SK-N-SH (cell line): ENCODE data around the gene DRC3. TPM values are rescaled to one million over a fixed set of nuclear protein-coding genes. Genes with fewer than 3 reads are reported as not detected.
A peak's percentile ranks its signal among the peaks of the same experiment; 100 is the strongest.

ENCODE experiments used
- CTCF ChIA-PET: fragments of 300-600, 350-600 bp; formaldehyde crosslinking; extraction: SDS; loops from one replicate; lab custom pipeline; 2021; lab: Yijun Ruan, JAX
- POLR2A ChIA-PET: fragments of 350-600 bp; sonication (Branson Sonifier 250); formaldehyde crosslinking; extraction: SDS; loops from one replicate; lab custom pipeline; 2020; ENCODE audit warnings: antibody characterized with exemption, inconsistent platforms; lab: Yijun Ruan, JAX
- DNase-seq: peaks from one replicate; pipeline ENCODE4 v3.0.0; 2012
- H2AFZ ChIP-seq: fragments of 200-600 bp; sonication (generic); 2 replicates; pipeline ENCODE4 v1.8.1; 2016; ENCODE audit warnings: antibody characterized with exemption, mild to moderate bottlenecking, low read depth
- H3F3A ChIP-seq: fragments of 200-600 bp; sonication (generic); replicated peaks from 2 replicates; pipeline ENCODE3; 2016; ENCODE audit warnings: antibody characterized with exemption, mild to moderate bottlenecking; ENCODE audit not compliant: insufficient read depth
- H3K27ac ChIP-seq, 2 experiments: fragments of 200-500 bp in 1 of 2; fragments of 200-600 bp in 1 of 2; sonication (Bioruptor generic) in 1 of 2; sonication (generic), shearing (Covaris generic) in 1 of 2; 2 replicates each; pipeline versions ENCODE4 v1.5.1 to v1.6.1; 2014 to 2016; ENCODE audit warnings: low read depth in 2 of 2, inconsistent platforms in 1 of 2, low read length in 1 of 2, mild to moderate bottlenecking in 1 of 2, mixed read lengths in 1 of 2
- H3K27me3 ChIP-seq: fragments of 200-600 bp; sonication (generic), shearing (Covaris generic); 2 replicates; pipeline ENCODE4 v1.6.1; 2016; ENCODE audit warnings: mixed run types; ENCODE audit not compliant: insufficient read depth
- H3K36me3 ChIP-seq, 2 experiments: fragments of 200-500 bp in 1 of 2; fragments of 200-600 bp in 1 of 2; sonication (Bioruptor generic) in 1 of 2; sonication (generic) in 1 of 2; replicated peaks in 1 of 2; 2 replicates each; pipeline versions ENCODE3 to v1.5.1; 2014 to 2016; ENCODE audit warnings: low read length in 1 of 2, mild to moderate bottlenecking in 1 of 2; ENCODE audit not compliant: insufficient read depth in 2 of 2, control insufficient read depth in 1 of 2
- H3K4me1 ChIP-seq, 2 experiments: fragments of 200-500 bp in 1 of 2; fragments of 200-600 bp in 1 of 2; sonication (Bioruptor generic) in 1 of 2; sonication (generic), shearing (Covaris generic) in 1 of 2; 2 replicates each; pipeline versions ENCODE4 v1.5.1 to v1.6.1; 2014 to 2016; ENCODE audit warnings: low read depth in 1 of 2, low read length in 1 of 2, mixed run types in 1 of 2; ENCODE audit not compliant: insufficient read depth in 2 of 2, control insufficient read depth in 1 of 2
- H3K4me2 ChIP-seq: fragments of 200-600 bp; sonication (generic), shearing (Covaris generic); 2 replicates; pipeline ENCODE4 v1.6.1; 2017; ENCODE audit warnings: mixed run types
- H3K4me3 ChIP-seq, 2 experiments: fragments of 200-500 bp in 1 of 2; fragments of 200-600 bp in 1 of 2; sonication (Bioruptor generic) in 1 of 2; sonication (generic), shearing (Covaris generic) in 1 of 2; 2 replicates each; pipeline versions ENCODE4 v1.5.1 to v1.8.1; 2014 to 2016; ENCODE audit warnings: low read depth in 2 of 2, inconsistent platforms in 1 of 2, low read length in 1 of 2, mild to moderate bottlenecking in 1 of 2, mixed read lengths in 1 of 2, moderate library complexity in 1 of 2
- H3K79me2 ChIP-seq: fragments of 200-600 bp; sonication (generic); 2 replicates; pipeline ENCODE4 v1.8.1; 2017; ENCODE audit warnings: mild to moderate bottlenecking; ENCODE audit not compliant: insufficient read depth
- H3K9ac ChIP-seq: fragments of 200-600 bp; sonication (generic); 2 replicates; pipeline ENCODE4 v1.6.1; 2017; ENCODE audit warnings: mixed run types
- H3K9me2 ChIP-seq: fragments of 200-600 bp; sonication (generic); 2 replicates; pipeline ENCODE4 v1.6.1; 2017; ENCODE audit warnings: mixed run types
- H3K9me3 ChIP-seq: fragments of 200-600 bp; sonication (generic); 2 replicates; pipeline ENCODE4 v1.6.1; 2017; ENCODE audit warnings: mixed run types, mild to moderate bottlenecking, moderate library complexity
- H4K20me1 ChIP-seq: fragments of 200-600 bp; sonication (generic); 2 replicates; pipeline ENCODE4 v1.6.1; 2017; ENCODE audit warnings: mild to moderate bottlenecking, mixed run types; ENCODE audit not compliant: insufficient read depth
- FOXJ3 ChIP-seq: sonication (generic); formaldehyde crosslinking; IDR thresholded peaks from 2 replicates; pipeline ENCODE4 v1.5.1; 2020; ENCODE audit warnings: mild to moderate bottlenecking, missing genetic modification reagents
- MAX ChIP-seq: IDR thresholded peaks from 2 replicates; pipeline ENCODE4 v1.4.0; 2012; ENCODE audit warnings: low read depth
- PBX3 ChIP-seq: IDR thresholded peaks from 2 replicates; pipeline ENCODE4; 2012
- TAF1 ChIP-seq: IDR thresholded peaks from 2 replicates; pipeline ENCODE4 v1.6.1; 2012; ENCODE audit warnings: low read depth, mild to moderate bottlenecking, low read length, moderate library complexity, borderline replicate concordance
- USF1 ChIP-seq: IDR thresholded peaks from 2 replicates; pipeline ENCODE4 v1.4.0; 2012; ENCODE audit warnings: low read depth, borderline replicate concordance
- WGBS: methylation state at CpG from one replicate; pipeline ENCODE4 v1.1.6; 2017; ENCODE audit warnings: low lambda C conversion rate; 5-methylcytosine and 5-hydroxymethylcytosine counted together
- polyA plus RNA-seq, 3 experiments: library from polyadenylated mRNA; depleted of rRNA; stranded (reverse); fragments of >200 nt; gene quantifications; 2 replicates each; pipeline ENCODE4 v1.2.3, GENCODE V29; 2012

DRC3 gene
- polyA plus RNA-seq, 1 of the 3 experiments (the other 2 are of a cell fraction), result 3.6 TPM

GRCh38 chr17:17958982-17959381 lies 13.7 kb upstream of the DRC3 start:
- H3K79me2 ChIP-seq, result peaks cover 86% of the 10 kb centered on the region
- peaks cover 0 to 12% of the 10 kb centered on the region in 2 experiments for H3K36me3 ChIP-seq
- H3K9me2 ChIP-seq, result no peaks in the 10 kb centered on the region
- H2AFZ ChIP-seq, result no peak overlapping the region
- TF ChIP-seq TAF1 (no peak), USF1 (no peak)
- peak overlapping the region; percentile 56 for H3K4me2 ChIP-seq
- CTCF ChIA-PET, result interaction anchor here (1.6 to 1.8 kb wide), 2 partner anchors 17 to 76 kb away, joined by 5 to 7 read pairs; no protein-coding TSS in a partner anchor
- H3K9me3 ChIP-seq, result no peaks in the 10 kb centered on the region
- no peaks in the 10 kb centered on the region for H4K20me1 ChIP-seq
- H3K27me3 ChIP-seq, result no peaks in the 10 kb centered on the region
- POLR2A ChIA-PET, result no interaction called here
- WGBS, result 77% methylated on average over 5 of the region's 5 CpGs
- 0 out of 4 replicates have a peak overlapping the region, but pooled peaks of 1 of the 2 experiments have one; percentile 14 for H3K4me3 ChIP-seq
- no peak for DNase-seq
- peak overlapping the region; percentile 64 to 98 for H3K27ac ChIP-seq
- H3K9ac ChIP-seq, result peak overlapping the region; percentile 51; the same call in 1 of the 2 replicates
- H3K4me1 ChIP-seq, result peaks cover 11 to 22% of the 10 kb centered on the region in 2 experiments
- peaks cover 43% of the 10 kb centered on the region for H3F3A ChIP-seq

GRCh38 chr17:17959520-17960361 lies 12.9 kb upstream of the DRC3 start:
- WGBS, result 61% methylated on average over 7 of the region's 7 CpGs
- Histone ChIP-seq H3K4me3 (peak overlapping the region; percentile 1 to 14; a peak in 2 of 4 replicates), H2AFZ (no peak overlapping the region), H3K9me3 (no peaks in the 10 kb centered on the region), H3K27ac (peak overlapping the region; percentile 64 to 98), H3K4me1 (peaks cover 11 to 22% of the 10 kb centered on the region in 2 experiments), H3K9me2 (no peaks in the 10 kb centered on the region), H3K4me2 (peak overlapping the region; percentile 56; the same call in 1 of the 2 replicates), H3K27me3 (no peaks in the 10 kb centered on the region), H3F3A (peaks cover 43% of the 10 kb centered on the region), H3K79me2 (peaks cover 86% of the 10 kb centered on the region), H3K36me3 (peaks cover 0 to 10% of the 10 kb centered on the region in 2 experiments), H4K20me1 (no peaks in the 10 kb centered on the region), H3K9ac (peak overlapping the region; percentile 51; the same call in 1 of the 2 replicates)
- no peak for DNase-seq
- ChIA-PET POLR2A (no interaction called here), CTCF (interaction anchor here (1.0 to 1.8 kb wide), 4 partner anchors 12 to 75 kb away, joined by 4 to 7 read pairs (median 4); no protein-coding TSS in a partner anchor)
- TF ChIP-seq FOXJ3 (CRISPR knock-in tag), result no peak
- TF ChIP-seq PBX3, result peak; percentile 11; the same call in 1 of the 2 replicates
- peak; percentile 13; the same call in 1 of the 2 replicates for TF ChIP-seq MAX
